PFSK-1 (cell line): ENCODE data around the gene RERG.

Experiments used
- POLR2AphosphoS5 ChIP-seq: IDR thresholded peaks from 2 replicates; pipeline ENCODE4 v1.6.1; 2012; ENCODE audit warnings: low read depth, mild to moderate bottlenecking, control low read depth, low read length, moderate library complexity
- REST ChIP-seq, 2 experiments: IDR thresholded peaks; 2 replicates each; pipeline versions ENCODE4 v1.6.1 to v1.8.0; 2011 to 2012; ENCODE audit warnings: low read depth in 2 of 2, low read length in 2 of 2, control low read depth in 1 of 2, inconsistent platforms in 1 of 2, mild to moderate bottlenecking in 1 of 2, moderate library complexity in 1 of 2; ENCODE audit not compliant: insufficient read depth in 1 of 2
- SIN3A ChIP-seq: IDR thresholded peaks from 2 replicates; pipeline ENCODE4 v1.6.1; 2012; ENCODE audit warnings: mild to moderate bottlenecking, low read length, moderate library complexity, borderline replicate concordance; ENCODE audit not compliant: insufficient read depth

- no peak for TF ChIP-seq REST (IDR thresholded peaks at IDR 0.05; ENCODE audit: insufficient read depth in 1 of 2, low read depth in 2 of 2, low read length in 2 of 2)
- TF ChIP-seq SIN3A, result no peak
- TF ChIP-seq POLR2AphosphoS5, result no peak
Measured at GRCh38 chr12:15143467-15143866, 77.8 kb downstream of the RERG start.
